Muscle layer of colon (tissue), 2 donors: ENCODE data around the gene CTBP2.
A peak's percentile ranks its signal among the peaks of the same experiment; 100 is the strongest.

Experiments used
- H3K27ac ChIP-seq: one replicate; pipeline ENCODE4 v1.7.0; 2013; ENCODE audit warnings: low read depth, mild to moderate bottlenecking, low read length, moderate library complexity
- H3K27me3 ChIP-seq, 2 donors: one replicate each; pipeline ENCODE4 v1.7.0; 2013; ENCODE audit warnings: low read length in 2 of 2, mild to moderate bottlenecking in 2 of 2; ENCODE audit not compliant: insufficient read depth in 2 of 2, control insufficient read depth in 1 of 2
- H3K36me3 ChIP-seq: one replicate; pipeline ENCODE4 v1.7.0; 2013; ENCODE audit warnings: mild to moderate bottlenecking, low read length; ENCODE audit not compliant: insufficient read depth
- H3K4me1 ChIP-seq: one replicate; pipeline ENCODE4 v1.7.0; 2013; ENCODE audit warnings: mild to moderate bottlenecking, low read length; ENCODE audit not compliant: insufficient read depth
- H3K4me3 ChIP-seq, 2 donors: one replicate each; pipeline ENCODE4 v1.7.0; 2013; ENCODE audit warnings: low read length in 2 of 2, low read depth in 1 of 2, mild to moderate bottlenecking in 1 of 2, moderate library complexity in 1 of 2
- H3K9ac ChIP-seq: one replicate; pipeline ENCODE4 v1.7.0; 2013; ENCODE audit warnings: low read length
- H3K9me3 ChIP-seq: one replicate; pipeline ENCODE4 v1.7.0; 2013; ENCODE audit warnings: mild to moderate bottlenecking, low read length
- donor health status: abdominal sarcoma.
- donor health status: Adenocarcinoma of cecum.

Gene CTBP2

DNA sequence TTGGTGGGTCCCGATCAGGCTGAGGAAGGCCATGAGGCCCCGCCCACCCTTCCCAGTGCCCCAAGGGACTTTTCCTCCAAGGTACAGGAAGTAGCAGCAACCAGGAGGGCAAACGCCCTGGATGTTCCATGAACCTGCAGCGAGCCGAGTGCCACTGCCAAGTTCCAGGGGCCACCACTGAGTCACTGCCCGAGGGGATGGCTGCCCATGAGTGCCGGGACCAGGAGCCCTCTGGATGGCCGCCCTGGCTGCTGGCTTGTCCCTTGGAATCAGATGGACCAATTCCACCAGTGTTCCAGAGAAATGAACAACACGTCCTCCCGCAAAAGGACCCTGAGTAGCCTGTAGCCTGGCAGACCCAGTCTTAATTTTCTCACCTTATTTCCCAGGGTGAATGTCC lies 144.2 kb downstream of the CTBP2 start:
- Histone ChIP-seq H3K9me3 (no peaks in the 10 kb centered on the region), H3K36me3 (peaks cover 3% of the 10 kb centered on the region), H3K4me3 (no peak overlapping the region), H3K4me1 (peaks cover 24% of the 10 kb centered on the region), H3K27me3 (no peaks in the 10 kb centered on the region), H3K27ac (peak overlapping the region; percentile 19), H3K9ac (no peak overlapping the region)

DNA sequence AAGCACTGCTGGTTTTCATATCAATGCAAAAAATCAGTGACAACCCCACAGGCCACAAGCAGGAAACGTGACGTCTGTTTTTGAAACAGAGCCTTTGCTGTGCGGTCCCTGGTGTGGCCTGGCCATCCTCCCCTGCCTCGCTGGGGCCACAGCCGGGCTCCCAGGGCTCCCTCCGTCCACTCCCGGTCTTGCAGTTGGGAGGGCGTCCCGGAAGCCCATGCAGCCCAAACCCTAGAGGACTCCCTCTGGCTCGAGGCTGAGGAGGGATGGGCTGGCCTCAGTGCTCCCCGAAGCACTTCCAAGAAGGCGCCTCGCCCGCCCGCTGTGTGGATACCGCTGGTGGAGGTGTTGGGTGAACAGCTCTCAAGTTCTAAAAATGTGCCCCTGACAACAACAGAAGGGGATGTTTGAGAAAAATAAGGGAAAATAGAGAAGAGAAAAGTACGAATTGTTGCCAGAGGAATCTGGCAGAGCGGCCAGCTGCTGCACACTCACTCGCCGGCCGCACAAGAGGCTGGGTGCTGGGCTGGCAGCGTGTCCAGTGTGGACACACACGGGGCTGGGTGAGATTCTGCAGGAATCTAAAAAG lies 144.9 kb downstream of the CTBP2 start:
- Histone ChIP-seq H3K27ac (no peak overlapping the region), H3K36me3 (peaks cover 3% of the 10 kb centered on the region), H3K9me3 (no peaks in the 10 kb centered on the region), H3K4me1 (peaks cover 24% of the 10 kb centered on the region), H3K4me3 (no peak overlapping the region), H3K9ac (no peak overlapping the region), H3K27me3 (no peaks in the 10 kb centered on the region)

DNA sequence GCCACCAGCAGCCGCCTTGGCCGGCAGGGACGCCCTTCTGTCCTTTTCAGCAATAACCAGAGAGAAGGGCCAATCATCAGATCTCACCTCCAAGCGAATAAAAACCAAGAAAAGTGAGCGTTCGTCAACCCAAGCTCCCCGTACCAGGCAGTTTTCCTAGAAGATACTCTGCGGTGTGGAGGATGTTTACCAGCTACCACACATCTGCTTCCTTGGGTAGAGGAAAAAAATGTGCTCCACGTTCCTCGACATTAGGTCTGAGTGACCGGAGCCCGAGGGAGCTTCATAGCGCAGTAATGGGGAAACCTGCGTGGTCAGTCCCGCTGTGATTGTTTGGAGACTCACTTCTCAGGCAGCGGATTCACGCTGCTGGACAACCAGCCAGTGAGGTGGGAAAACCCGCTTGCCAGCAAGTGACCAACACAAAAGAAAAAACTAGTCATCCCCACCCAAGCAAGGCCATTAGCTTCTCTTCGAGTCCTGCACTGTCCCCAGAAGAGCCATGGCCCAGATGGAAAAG lies 145.5 kb downstream of the CTBP2 start:
- no peak overlapping the region for H3K27ac ChIP-seq
- no peak overlapping the region for H3K9ac ChIP-seq
- H3K27me3 ChIP-seq = no peaks in the 10 kb centered on the region
- no peak overlapping the region for H3K4me3 ChIP-seq
- no peaks in the 10 kb centered on the region for H3K9me3 ChIP-seq
- peaks cover 24% of the 10 kb centered on the region for H3K4me1 ChIP-seq
- peaks cover 3% of the 10 kb centered on the region for H3K36me3 ChIP-seq

DNA sequence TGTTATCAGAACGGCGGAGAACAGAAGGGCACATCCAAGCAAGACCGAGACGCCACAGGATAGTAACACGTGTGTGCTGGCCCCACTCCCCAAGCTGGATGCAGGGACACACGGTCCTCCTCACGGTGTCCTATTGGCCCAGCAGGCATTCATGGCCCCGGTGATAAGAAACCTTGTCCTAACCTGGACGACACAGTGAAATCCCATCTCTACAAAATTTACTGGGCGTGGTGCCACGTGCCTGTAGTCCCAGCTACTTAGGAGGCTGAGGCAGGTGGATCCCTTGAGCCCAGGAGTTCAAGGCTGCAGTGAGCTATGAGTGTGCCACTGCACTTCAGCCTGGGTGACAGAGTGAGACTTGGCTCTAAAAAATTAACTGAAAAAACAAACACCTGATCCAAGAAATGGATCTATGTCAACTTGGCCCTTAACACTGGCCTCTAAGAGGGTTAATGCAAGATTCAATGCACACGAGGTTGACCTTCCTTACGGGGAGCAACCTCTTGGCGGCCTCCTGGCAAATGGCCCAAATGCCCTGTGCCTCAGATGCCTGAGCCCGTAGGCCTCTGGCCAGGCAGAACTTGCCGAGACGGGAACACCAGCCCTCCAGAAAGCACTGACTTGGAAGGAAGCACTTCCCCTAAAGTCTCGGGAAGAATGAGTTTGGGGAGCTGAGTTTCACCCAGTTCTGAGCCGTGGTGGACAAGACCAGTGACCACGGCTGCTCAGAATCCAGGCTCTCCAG lies 146.1 kb downstream of the CTBP2 start:
- no peak overlapping the region for H3K9ac ChIP-seq
- peaks cover 24% of the 10 kb centered on the region for H3K4me1 ChIP-seq
- H3K36me3 ChIP-seq = peaks cover 3% of the 10 kb centered on the region
- H3K4me3 ChIP-seq = no peak overlapping the region
- H3K27ac ChIP-seq = no peak overlapping the region
- no peaks in the 10 kb centered on the region for H3K27me3 ChIP-seq
- H3K9me3 ChIP-seq = no peaks in the 10 kb centered on the region

DNA sequence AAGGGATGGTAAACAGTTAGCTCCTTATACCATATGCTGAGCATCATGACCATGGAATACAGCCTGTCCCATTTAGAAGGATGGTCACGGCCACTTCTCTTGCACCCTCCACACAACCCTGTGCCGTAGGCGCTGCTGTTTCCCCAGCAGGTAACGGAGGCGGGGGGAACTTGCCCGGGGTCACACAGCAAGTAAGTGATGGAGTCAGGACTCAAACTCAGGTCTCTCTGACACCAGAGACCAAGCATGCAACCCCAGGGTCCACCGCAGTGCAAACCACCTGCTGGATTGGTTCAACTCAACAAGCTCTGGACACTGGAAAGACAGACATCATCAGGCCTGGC lies 146.9 kb downstream of the CTBP2 start:
- H3K9ac ChIP-seq = no peak overlapping the region
- H3K27ac ChIP-seq = no peak overlapping the region

DNA sequence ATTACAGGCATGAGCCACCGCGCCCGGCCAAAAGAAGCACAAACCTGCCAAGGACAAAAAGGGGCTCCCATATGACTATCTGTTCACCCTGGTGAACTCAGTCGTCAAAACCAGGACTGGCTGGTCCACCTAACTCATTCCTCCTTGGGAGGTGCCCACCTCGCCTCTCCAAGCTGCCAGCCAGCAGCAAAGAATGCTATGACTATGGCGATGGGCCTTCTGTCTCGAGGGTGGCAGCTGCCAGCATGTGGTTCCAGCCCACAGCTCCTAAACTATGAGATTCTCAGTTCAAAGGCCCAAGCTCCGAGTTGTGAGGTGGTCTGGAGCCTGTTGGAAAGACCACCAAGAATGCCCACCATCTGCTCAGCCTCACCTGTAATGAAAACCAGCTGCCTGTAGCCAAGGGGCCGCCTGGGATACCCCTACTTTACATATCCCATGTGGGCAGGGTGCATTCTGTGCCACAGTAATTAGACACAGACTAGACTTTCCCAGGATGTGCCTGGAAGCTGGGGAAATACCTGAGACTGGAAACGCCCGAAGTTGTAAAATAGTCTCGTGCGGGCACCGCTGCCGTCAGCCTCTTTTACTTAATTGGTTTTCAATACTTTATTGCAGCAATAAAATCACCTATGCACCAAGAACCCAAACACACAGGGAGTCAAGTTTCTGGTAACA lies 147.4 kb downstream of the CTBP2 start:
- H3K27me3 ChIP-seq = no peaks in the 10 kb centered on the region
- no peak overlapping the region for H3K27ac ChIP-seq
- H3K9me3 ChIP-seq = no peaks in the 10 kb centered on the region
- no peak overlapping the region for H3K4me3 ChIP-seq
- H3K36me3 ChIP-seq = peaks cover 3% of the 10 kb centered on the region
- H3K9ac ChIP-seq = no peak overlapping the region
- H3K4me1 ChIP-seq = peaks cover 24% of the 10 kb centered on the region

More for the DNA sequence above, 146.9 kb downstream of the CTBP2 start:
- Histone ChIP-seq H3K4me3 (no peak overlapping the region), H3K4me1 (peaks cover 24% of the 10 kb centered on the region), H3K27me3 (no peaks in the 10 kb centered on the region), H3K9me3 (no peaks in the 10 kb centered on the region), H3K36me3 (peaks cover 3% of the 10 kb centered on the region)

DNA sequence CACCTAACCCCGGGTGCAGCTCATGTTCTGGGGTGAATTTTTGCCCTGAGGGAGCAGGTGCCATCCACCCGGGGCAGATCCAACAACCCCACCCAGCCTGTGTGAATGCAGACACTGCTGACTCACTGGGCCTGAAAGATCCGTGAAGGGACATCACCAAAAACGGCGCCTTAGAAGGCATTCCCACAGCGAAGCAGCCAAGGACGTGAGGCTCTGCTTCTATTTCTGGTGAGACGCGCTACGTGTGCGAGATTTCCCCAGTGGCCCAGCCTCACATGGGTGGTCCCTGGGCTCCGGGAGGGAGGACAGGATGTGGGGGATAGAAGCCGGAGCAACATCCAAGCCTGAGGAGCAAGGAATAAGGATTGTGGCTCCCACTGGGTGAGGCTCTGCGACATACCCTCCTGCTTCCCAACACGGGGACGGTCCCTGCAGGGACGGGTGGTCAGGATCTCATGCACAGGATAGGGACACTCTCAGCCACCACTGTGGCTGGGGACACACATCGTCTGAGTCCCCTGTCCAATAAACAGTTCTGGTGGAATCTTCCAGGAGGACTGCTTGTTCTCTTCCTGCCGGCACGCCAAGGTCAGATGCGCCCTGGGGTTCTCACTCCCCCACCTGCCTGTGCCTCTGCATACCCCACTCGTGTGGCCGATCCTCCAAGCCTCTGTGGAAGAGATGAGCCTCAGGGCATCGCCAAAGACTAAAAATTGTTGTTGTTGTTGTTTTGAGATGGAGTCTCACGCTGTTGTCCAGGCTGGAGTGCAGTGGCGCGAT lies 148.2 kb downstream of the CTBP2 start:
- no peaks in the 10 kb centered on the region for H3K9me3 ChIP-seq
- no peak overlapping the region for H3K9ac ChIP-seq
- H3K27ac ChIP-seq = no peak overlapping the region
- H3K4me1 ChIP-seq = peaks cover 16% of the 10 kb centered on the region
- no peaks in the 10 kb centered on the region for H3K27me3 ChIP-seq
- peaks cover 3% of the 10 kb centered on the region for H3K36me3 ChIP-seq
- H3K4me3 ChIP-seq = no peak overlapping the region

DNA sequence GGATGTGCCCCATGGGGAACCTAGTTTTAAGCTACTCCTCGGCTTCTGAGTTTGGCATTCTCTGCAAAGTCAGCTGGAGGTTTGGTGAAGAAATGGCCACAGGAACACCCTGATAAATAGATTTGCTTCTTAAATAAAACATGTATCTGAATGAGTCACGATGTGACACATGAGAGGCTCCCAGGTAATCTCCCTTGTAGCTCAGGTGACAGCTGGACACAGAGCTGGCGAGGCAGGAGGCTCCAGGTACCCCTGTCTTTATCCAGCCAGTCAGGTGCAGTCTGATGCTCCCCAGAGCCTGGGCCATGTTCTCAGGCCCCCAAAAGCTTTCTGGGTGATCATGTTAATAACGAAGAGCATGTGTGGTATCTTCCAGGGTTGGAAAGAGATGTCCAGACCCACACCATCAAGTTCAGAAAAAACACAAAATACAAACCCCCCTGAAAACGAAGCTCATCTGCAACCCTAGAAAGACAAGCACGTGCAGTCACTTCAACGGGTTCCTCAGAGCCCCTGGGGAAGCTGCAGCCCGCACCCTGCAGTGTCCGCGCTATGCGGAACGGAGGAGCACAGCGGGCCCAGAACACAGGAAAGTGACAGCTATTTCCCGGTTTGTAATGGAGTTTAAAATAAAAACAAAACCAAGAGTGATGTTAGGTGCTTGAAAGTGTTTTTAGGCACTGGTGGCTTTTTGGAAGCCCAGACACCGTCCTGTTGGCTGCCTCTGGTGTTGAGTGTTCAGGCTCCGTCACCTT lies 149.0 kb downstream of the CTBP2 start:
- no peak overlapping the region for H3K9ac ChIP-seq
- H3K27ac ChIP-seq = no peak overlapping the region
- H3K4me3 ChIP-seq = no peak overlapping the region
- H3K36me3 ChIP-seq = peaks cover 3% of the 10 kb centered on the region
- H3K9me3 ChIP-seq = no peaks in the 10 kb centered on the region
- H3K4me1 ChIP-seq = peaks cover 8% of the 10 kb centered on the region
- no peaks in the 10 kb centered on the region for H3K27me3 ChIP-seq

DNA sequence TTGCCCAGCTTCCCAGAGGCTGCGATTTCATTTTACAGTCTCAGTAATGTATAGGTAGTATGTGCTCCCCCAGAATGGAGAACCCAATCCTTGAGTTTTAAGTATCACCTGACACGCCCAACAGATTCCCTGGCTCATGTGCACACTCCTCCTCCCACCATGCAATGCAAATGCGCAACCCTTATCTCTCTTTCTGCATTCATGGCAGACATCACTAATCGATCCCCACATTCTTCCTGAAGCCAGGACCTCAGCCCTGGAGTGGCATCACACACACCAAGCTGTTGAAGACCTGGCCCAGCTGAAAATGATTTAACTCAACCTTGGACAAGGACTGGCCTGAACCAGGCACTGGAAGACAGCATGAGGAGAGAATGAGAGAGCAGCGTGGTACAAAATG lies 150.0 kb downstream of the CTBP2 start:
- no peak overlapping the region for H3K4me3 ChIP-seq
- H3K27ac ChIP-seq = no peak overlapping the region
- no peaks in the 10 kb centered on the region for H3K27me3 ChIP-seq
- H3K9ac ChIP-seq = no peak overlapping the region
- H3K4me1 ChIP-seq = no peaks in the 10 kb centered on the region
- no peaks in the 10 kb centered on the region for H3K9me3 ChIP-seq
- H3K36me3 ChIP-seq = peaks cover 10% of the 10 kb centered on the region

DNA sequence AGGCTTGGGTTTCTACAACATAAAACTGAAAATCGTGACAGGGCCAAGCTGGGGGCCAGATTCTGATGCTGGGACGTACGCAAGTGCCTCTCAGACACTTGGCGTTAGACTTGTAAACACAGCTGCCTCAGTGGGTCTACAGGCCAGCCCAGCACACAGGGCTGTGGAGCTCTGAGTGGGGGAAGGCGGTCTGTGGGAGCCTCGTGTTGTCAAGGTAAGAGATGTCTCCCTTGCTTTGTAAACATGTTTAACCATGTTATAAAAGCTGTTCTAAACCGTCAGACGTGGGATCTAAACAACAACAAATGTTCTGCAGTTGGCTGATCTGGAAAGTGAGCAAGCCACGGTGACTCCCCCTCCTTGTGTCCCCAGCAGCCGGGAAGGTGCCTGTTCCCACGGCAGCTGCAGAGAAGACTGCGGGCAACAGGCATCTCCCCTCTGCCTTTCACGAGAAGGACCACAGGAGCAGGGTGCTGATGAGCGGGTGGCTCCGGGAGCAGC lies 150.7 kb downstream of the CTBP2 start:
- Histone ChIP-seq H3K36me3 (peaks cover 11% of the 10 kb centered on the region), H3K9me3 (no peaks in the 10 kb centered on the region), H3K9ac (no peak overlapping the region), H3K4me1 (no peaks in the 10 kb centered on the region), H3K27ac (no peak overlapping the region), H3K27me3 (no peaks in the 10 kb centered on the region), H3K4me3 (no peak overlapping the region)
